Upper lobe of left lung (tissue), 4 donors: ENCODE measurements around the gene SGCG.

ENCODE experiments used
- CTCF ChIP-seq, 6 experiments: fragments of 450-650 bp in 4 of 6; fragments of 200-600 bp in 2 of 6; sonication (generic) in 2 of 6; IDR thresholded peaks; one replicate each; pipeline ENCODE4 v1.5.1; 2016 to 2019; ENCODE audit warnings: antibody characterized with exemption in 6 of 6
- POLR2A ChIP-seq, 4 donors: fragments of 450-650 bp; IDR thresholded peaks; one replicate each; pipeline ENCODE4 v1.5.1; 2016 to 2017; ENCODE audit warnings: antibody characterized with exemption in 4 of 4, mild to moderate bottlenecking in 2 of 4

GRCh38 chr13:23292586-23292985 is 111.8 kb downstream of the SGCG start:
- TF ChIP-seq CTCF (IDR thresholded peaks at IDR 0.05) (no peak), POLR2A (IDR thresholded peaks at IDR 0.05) (no peak)
